Neural cell (in vitro differentiated cells): Measurements from ENCODE around the gene SYMPK. TPM values are rescaled to one million over a fixed set of nuclear protein-coding genes. Genes with fewer than 3 reads are reported as not detected.

Source experiments
- H2AFZ ChIP-seq: fragments of 200-600, 300-800 bp; sonication (generic), shearing (Covaris generic); 2 replicates; pipeline ENCODE4 v1.6.0; 2014; ENCODE audit warnings: low read depth, mild to moderate bottlenecking, antibody characterized with exemption, low read length, moderate library complexity
- H3F3A ChIP-seq: fragments of 200-600 bp; shearing (Covaris generic); 2 replicates; pipeline ENCODE4 v1.6.1; 2016; ENCODE audit warnings: mild to moderate bottlenecking, moderate library complexity, mixed read lengths, antibody characterized with exemption, low read length; ENCODE audit not compliant: insufficient read depth, poor library complexity, severe bottlenecking
- H3K27ac ChIP-seq: fragments of 200-600, 300-800 bp; sonication (generic), shearing (Covaris generic); 2 replicates; pipeline ENCODE4 v1.5.1; 2014; ENCODE audit warnings: mild to moderate bottlenecking, low read length, moderate library complexity
- H3K27me3 ChIP-seq: fragments of 300-800, 200-600 bp; sonication (generic), shearing (Covaris generic); 2 replicates; pipeline ENCODE4 v1.6.0; 2014; ENCODE audit warnings: mild to moderate bottlenecking, low read depth, low read length, moderate library complexity; ENCODE audit not compliant: insufficient read depth
- H3K36me3 ChIP-seq: fragments of 300-800, 200-600 bp; sonication (generic), shearing (Covaris generic); 2 replicates; pipeline ENCODE4 v1.5.1; 2014; ENCODE audit warnings: mild to moderate bottlenecking, antibody characterized with exemption, low read length, moderate library complexity; ENCODE audit not compliant: insufficient read depth
- H3K4me2 ChIP-seq: fragments of 300-800, 200-600 bp; sonication (generic), shearing (Covaris generic); 2 replicates; pipeline ENCODE4 v1.6.0; 2014; ENCODE audit warnings: mild to moderate bottlenecking, low read length
- H3K4me3 ChIP-seq: fragments of 300-800, 200-600 bp; sonication (generic), shearing (Covaris generic); 2 replicates; pipeline ENCODE4 v1.5.1; 2014; ENCODE audit warnings: mild to moderate bottlenecking, low read length, moderate library complexity
- H3K79me2 ChIP-seq: fragments of 200-600 bp; shearing (Covaris generic); replicated peaks from 2 replicates; pipeline ENCODE4 v1.6.0; 2014; ENCODE audit warnings: mild to moderate bottlenecking, low read length, moderate library complexity; ENCODE audit not compliant: insufficient read depth
- H3K9ac ChIP-seq: fragments of 300-800, 200-600 bp; sonication (generic), shearing (Covaris generic); 2 replicates; pipeline ENCODE4 v1.6.1; 2016; ENCODE audit warnings: mild to moderate bottlenecking, low read length, mixed read lengths
- H3K9me2 ChIP-seq: fragments of 200-600 bp; shearing (Covaris generic); 2 replicates; pipeline ENCODE4 v1.6.1; 2016; ENCODE audit warnings: mild to moderate bottlenecking, low read length, mixed read lengths; ENCODE audit not compliant: insufficient read depth
- H3K9me3 ChIP-seq: fragments of 200-600, 300-800 bp; sonication (generic), shearing (Covaris generic); 2 replicates; pipeline ENCODE4 v1.6.1; 2016; ENCODE audit warnings: mild to moderate bottlenecking, mixed run types, low read length, moderate library complexity, mixed read lengths
- H4K20me1 ChIP-seq: fragments of 200-600 bp; shearing (Covaris generic); 2 replicates; pipeline ENCODE4 v1.6.1; 2016; ENCODE audit warnings: mild to moderate bottlenecking, mixed run types; ENCODE audit not compliant: insufficient read depth
- CTCF ChIP-seq: fragments of 450-650 bp; IDR thresholded peaks from 2 replicates; pipeline ENCODE4 v1.5.1; 2014; ENCODE audit warnings: antibody characterized with exemption, mild to moderate bottlenecking, moderate library complexity; ENCODE audit not compliant: poor library complexity, severe bottlenecking
- EP300 ChIP-seq: fragments of 450-650 bp; conservative IDR thresholded peaks from 2 replicates; pipeline ENCODE4 v1.6.1; 2014; ENCODE audit warnings: antibody characterized with exemption, mild to moderate bottlenecking, moderate library complexity; ENCODE audit not compliant: poor library complexity, severe bottlenecking
- EZH2 ChIP-seq: fragments of 200-600, 300-800 bp; shearing (Covaris generic), sonication (generic); IDR thresholded peaks from 2 replicates; pipeline ENCODE4 v1.6.1; 2014; ENCODE audit warnings: antibody characterized with exemption, low read length, borderline replicate concordance, mild to moderate bottlenecking; ENCODE audit not compliant: insufficient read depth, poor library complexity, severe bottlenecking
- MXI1 ChIP-seq: fragments of 450-650 bp; conservative IDR thresholded peaks from 2 replicates; pipeline ENCODE4 v1.6.1; 2014; ENCODE audit warnings: antibody characterized with exemption, mild to moderate bottlenecking; ENCODE audit not compliant: poor library complexity, severe bottlenecking
- POLR2AphosphoS5 ChIP-seq: IDR thresholded peaks from 2 replicates; pipeline ENCODE4 v1.6.1; 2012
- RAD21 ChIP-seq: fragments of 450-650 bp; conservative IDR thresholded peaks from 2 replicates; pipeline ENCODE4 v1.6.1; 2014; ENCODE audit warnings: antibody characterized with exemption, mild to moderate bottlenecking, moderate library complexity
- REST ChIP-seq: IDR thresholded peaks from 2 replicates; pipeline ENCODE4 v1.6.1; 2012; ENCODE audit warnings: borderline replicate concordance
- SMC3 ChIP-seq: fragments of 450-650 bp; conservative IDR thresholded peaks from 2 replicates; pipeline ENCODE4 v1.6.1; 2014; ENCODE audit warnings: antibody characterized with exemption, mild to moderate bottlenecking, moderate library complexity; ENCODE audit not compliant: poor library complexity
- TAF1 ChIP-seq: IDR thresholded peaks from 2 replicates; pipeline ENCODE4 v1.6.1; 2012; ENCODE audit warnings: low read depth
- polyA plus RNA-seq: library from polyadenylated mRNA; depleted of rRNA; stranded (reverse); fragments of >200 nt; gene quantifications from 2 replicates; pipeline ENCODE4 v1.2.3, GENCODE V29; 2014

SYMPK gene
- polyA plus RNA-seq, 1 donor from 2014 or later = 22.2 TPM

- no peak overlapping the region for H3K4me2 ChIP-seq
- no peak overlapping the region for H2AFZ ChIP-seq
These were observed 79.8 kb downstream of the SYMPK start for GRCh38 chr19:45782820-45783785.

More at GRCh38 chr19:45782820-45783785, 79.8 kb downstream of the SYMPK start:
- Histone ChIP-seq H3K9ac (no peak overlapping the region), H3K9me2 (no peaks in the 10 kb centered on the region), H3K79me2 (no peaks in the 10 kb centered on the region), H3K4me3 (no peak overlapping the region), H3K36me3 (no peaks in the 10 kb centered on the region), H3K9me3 (no peaks in the 10 kb centered on the region), H4K20me1 (no peaks in the 10 kb centered on the region), H3K27me3 (no peaks in the 10 kb centered on the region), H3F3A (no peaks in the 10 kb centered on the region), H3K27ac (no peak overlapping the region)
- TF ChIP-seq TAF1 (no peak), EZH2 (no peak), EP300 (no peak), CTCF (no peak), REST (no peak), RAD21 (no peak), SMC3 (no peak), POLR2AphosphoS5 (no peak), MXI1 (no peak)
